HG03159 (cell line): Measurements from ENCODE around the gene KCNJ11.

Experiments used
- ATAC-seq: cut with Tn5 transposase; IDR thresholded peaks from one replicate; pipeline ENCODE4 v1.9.1; 2021; ENCODE audit warnings: mild to moderate bottlenecking, moderate library complexity; ENCODE audit not compliant: unreplicated experiment

Gene KCNJ11

GRCh38 chr11:17410606-17411379 is 22.3 kb upstream of the KCNJ11 start:
- ATAC-seq, result no peak

- no peak for ATAC-seq
Measured at GRCh38 chr11:17408641-17409040, 20.2 kb upstream of the KCNJ11 start.

- no peak for ATAC-seq
Measured at GRCh38 chr11:17408026-17408425, 19.6 kb upstream of the KCNJ11 start.

- ATAC-seq, result no peak
Measured at GRCh38 chr11:17407575-17407974, 19.1 kb upstream of the KCNJ11 start.

GRCh38 chr11:17406818-17407149 is 18.3 kb upstream of the KCNJ11 start:
- ATAC-seq, result no peak

- no peak for ATAC-seq
Measured at GRCh38 chr11:17406082-17406817, 17.8 kb upstream of the KCNJ11 start.

- ATAC-seq, result no peak
Measured at GRCh38 chr11:17405232-17406005, 17.0 kb upstream of the KCNJ11 start.

GRCh38 chr11:17403980-17404759 is 15.7 kb upstream of the KCNJ11 start:
- no peak for ATAC-seq

GRCh38 chr11:17402486-17402885 is 14.0 kb upstream of the KCNJ11 start:
- ATAC-seq, result no peak

GRCh38 chr11:17401841-17402240 is 13.4 kb upstream of the KCNJ11 start:
- no peak for ATAC-seq

GRCh38 chr11:17401316-17401715 is 12.9 kb upstream of the KCNJ11 start:
- no peak for ATAC-seq

GRCh38 chr11:17400048-17400775 is 11.8 kb upstream of the KCNJ11 start:
- ATAC-seq, result no peak

- ATAC-seq, result no peak
Measured at GRCh38 chr11:17399236-17399635, 10.8 kb upstream of the KCNJ11 start.

GRCh38 chr11:17397311-17398002 is 9.0 kb upstream of the KCNJ11 start:
- ATAC-seq, result no peak

GRCh38 chr11:17396598-17397310 is 8.3 kb upstream of the KCNJ11 start:
- no peak for ATAC-seq

GRCh38 chr11:17395978-17396377 is 7.5 kb upstream of the KCNJ11 start:
- ATAC-seq, result no peak

- no peak for ATAC-seq
Measured at GRCh38 chr11:17395554-17395961, 7.1 kb upstream of the KCNJ11 start.

GRCh38 chr11:17394743-17395390 is 6.4 kb upstream of the KCNJ11 start:
- no peak for ATAC-seq

GRCh38 chr11:17393472-17393871 is 5.0 kb upstream of the KCNJ11 start:
- no peak for ATAC-seq
